Embryonic facial prominence (tissue), 1 donor: ENCODE measurements around the gene LEAP2.

Experiments used
- DNase-seq: peaks from one replicate; pipeline ENCODE4 v3.0.0-alpha.2; 2016; ENCODE audit errors: extremely low spot score

Gene LEAP2, protein sequence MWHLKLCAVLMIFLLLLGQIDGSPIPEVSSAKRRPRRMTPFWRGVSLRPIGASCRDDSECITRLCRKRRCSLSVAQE

DNA sequence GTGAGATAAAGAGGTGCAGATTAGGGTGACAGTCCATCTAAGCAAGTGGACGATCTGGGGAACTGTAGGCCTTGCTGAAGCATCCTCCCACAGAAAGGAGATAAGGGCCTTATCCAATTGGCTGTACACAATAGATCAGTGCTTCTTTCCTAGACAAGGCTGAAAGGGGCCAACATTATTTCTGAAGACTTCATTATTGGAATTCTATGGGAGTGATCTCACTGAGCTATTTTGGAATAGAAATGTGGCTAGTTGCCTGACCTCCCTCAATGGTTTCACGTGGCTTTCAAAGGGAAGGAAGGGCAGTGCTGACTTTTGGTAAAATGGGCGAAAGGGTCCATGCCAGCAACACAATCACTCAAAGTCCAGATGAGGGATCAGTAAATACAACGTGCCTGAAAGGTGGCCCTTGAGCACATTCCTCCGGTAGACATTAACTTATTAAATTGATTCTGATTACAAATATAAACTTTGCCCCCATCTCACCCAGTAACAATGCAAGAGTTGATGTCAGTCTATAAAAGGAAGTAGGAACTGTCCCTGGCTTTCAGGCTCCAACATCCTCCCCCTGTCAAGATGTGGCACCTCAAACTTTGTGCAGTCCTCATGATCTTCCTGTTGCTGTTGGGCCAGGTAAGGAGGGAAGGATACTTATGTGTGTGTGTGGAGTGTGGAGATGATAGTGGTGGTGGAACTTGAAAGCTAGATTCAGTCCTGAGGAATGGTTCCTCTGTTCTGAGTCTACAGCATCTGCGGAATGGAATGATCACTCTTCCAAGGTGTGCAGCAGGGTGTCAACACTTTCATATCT is at the start of gene LEAP2:
LEAP2 (plus strand) TSS at position 550 of the 811 bp plus-strand sequence; CDS start at position 577, 27 bp downstream.
- no peak for DNase-seq

- no peak for DNase-seq
Measured at GRCh38 chr5:132824426-132824825, 49.0 kb upstream of the LEAP2 start.

- no peak for DNase-seq
Measured at GRCh38 chr5:132825033-132825833, 48.2 kb upstream of the LEAP2 start.

DNA sequence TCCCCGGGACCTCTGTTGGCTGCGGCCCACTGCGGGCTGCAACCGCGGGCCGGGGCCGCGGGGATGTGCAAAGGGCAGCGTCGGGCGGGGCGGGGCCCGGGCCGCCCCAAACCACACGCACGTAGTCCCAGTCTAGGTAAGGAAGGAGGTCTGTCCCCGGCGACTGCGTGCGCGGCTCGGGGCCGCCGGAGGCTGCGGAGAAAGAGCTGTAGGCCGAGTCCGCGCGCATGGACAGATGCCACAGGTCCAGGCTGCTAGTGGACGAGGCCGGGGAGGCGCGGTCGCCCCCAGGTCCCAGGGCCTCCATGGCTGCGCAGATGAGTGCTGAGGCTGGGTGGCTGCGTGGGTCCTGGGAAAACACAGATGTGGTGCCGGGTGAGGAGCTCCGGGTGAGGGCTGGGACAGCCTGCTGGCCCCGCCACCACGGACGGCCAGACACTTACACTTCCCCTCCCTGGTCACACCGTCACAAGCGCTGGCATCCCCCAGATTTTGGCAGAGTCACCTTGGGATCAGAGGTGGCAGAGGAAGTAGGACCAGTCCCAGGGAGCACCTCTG is 47.6 kb upstream of the LEAP2 start:
- DNase-seq: no peak

DNA sequence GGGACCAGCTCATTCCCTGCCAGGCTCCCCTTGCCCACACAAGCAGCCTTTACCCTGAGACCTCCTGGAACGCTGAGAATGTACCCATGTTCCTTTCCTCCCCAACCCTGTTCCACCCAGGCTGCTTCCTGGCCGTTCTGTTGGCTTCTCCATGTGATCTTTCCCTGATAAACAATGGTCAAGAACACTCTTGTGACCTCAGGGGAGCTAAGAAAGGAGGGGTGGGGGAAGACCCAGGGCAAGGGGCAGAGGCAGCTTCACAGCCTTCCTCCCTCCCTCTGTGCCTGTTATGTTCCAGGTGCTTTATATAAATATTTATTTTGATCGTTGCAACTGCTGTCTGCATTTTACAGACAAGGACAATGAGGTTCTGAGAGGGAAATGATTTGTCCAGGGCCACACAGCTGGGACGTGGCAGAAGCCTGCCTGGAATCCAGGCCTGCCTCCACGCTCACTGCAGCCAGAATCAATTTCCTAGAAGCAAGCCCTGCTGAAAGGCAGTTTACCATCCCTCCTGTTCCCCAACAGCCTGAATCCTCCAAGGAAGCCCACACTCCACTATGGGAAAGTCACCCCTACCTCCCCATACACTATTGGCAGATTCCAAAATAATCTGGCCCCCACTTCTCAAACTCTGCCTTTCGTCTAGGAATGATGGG is 46.9 kb upstream of the LEAP2 start:
- DNase-seq: no peak

DNA sequence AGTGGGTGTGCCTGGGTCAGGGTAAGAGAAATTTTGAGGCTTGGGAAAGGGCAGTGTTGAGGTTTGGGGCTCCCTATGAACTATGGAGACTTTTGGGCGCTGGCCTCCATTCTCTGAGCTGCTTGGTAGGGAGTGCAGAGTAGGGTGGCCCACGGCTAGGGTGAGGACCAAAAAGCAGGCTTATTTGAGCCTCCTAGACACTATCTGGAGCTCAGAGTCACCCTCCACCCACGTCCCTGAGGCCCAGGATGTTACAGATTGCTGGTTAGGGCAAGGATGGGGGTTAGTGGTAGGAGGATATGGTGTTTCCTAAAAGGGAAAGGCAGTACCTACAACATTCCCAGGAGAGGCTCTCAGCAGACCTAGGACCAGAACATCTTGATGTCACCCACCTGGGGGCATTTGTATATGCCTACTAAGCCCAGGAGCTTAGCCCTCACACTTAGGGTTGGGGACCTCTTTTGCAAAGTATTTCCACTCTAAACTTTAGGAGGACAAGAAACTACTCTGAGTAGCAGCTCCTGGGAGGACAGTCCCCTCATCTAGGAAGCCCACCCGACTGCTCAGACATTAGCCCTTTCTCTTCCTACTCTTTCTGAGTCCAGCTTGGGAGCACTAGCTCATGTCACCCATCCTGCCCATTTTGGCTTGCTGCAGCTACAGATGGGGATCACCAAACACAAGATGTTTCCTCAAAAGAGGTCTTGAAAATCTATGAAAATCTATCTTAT is 45.4 kb upstream of the LEAP2 start:
- no peak for DNase-seq

GRCh38 chr5:132828846-132829494 is 44.5 kb upstream of the LEAP2 start:
- DNase-seq: no peak

DNA sequence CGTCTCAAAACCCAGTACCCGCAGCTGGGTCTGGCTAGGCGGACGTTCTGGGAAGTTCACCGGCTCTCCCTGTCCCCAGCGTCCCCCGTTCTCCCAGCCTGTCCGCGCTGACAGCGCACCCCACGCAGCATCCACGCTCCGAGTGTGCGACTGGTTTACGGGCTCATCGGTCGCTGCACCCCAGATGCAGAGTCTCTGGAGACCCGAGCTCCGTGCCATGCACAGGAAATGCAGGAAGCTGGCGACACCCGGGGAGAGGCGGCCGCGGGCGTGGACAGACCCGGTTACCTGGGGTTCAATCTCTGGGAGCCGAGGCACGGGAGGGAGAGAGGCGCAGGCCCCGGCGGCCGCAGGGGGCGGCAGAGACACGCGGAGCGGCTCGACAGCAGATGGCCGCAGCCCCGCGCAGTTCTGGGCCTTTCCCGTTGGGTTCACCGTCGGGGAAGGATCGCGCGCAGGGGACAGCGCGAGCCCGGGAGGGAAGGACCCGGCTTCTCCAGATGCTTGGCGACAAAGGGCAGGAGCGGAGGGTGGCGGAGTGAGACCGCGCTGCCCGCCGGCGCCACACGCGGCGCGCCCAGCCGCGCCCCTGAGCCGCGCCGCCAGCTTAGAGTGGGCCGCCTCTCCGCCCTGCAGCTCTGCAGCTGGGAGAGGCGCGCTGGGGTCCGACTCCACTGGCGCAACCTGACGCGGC is 43.6 kb upstream of the LEAP2 start:
- DNase-seq: no peak

- no peak for DNase-seq
Measured at GRCh38 chr5:132830436-132831094, 42.9 kb upstream of the LEAP2 start, which contains the start of gene SHROOM1. SHROOM1 (minus strand) TSS chr5:132830647; CDS start chr5:132826140, 4,507 bp downstream.

DNA sequence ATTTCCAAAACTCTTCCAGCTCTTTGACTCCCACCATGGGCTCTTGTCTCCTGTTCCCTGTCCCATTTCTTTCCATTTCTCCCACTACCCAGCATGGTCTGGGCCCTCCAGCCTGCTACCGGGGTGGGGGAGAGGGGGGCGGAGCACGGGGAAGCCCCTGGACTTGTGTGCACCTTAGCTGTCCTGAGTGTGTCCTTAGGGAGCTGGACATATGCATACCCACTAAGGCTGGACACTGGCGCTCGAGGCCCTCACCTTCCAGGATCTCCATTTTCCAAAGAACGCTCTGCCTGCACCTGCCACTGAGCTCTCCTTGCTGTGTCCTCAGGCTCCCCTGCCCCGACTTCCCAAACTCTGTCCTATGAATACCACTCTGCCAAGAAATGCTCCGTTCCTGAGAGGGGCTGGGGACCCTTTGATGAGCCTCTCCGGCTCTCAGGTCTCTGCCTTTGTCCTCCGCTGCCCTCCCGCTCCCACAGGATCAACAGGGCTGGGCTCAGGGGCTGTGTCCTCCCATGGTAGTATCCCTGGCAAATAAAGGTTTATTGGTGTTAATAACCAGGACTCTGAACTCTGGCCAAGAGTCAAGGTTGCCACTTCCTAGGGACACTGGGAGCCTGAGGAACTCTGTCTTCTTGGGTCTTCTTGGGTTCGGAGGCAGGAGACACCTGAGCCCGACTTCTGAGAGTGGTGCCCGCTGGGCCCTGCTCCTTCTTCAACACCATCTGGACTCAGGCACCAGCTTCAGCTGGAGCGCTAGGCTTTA is 42.2 kb upstream of the LEAP2 start:
- DNase-seq: no peak

DNA sequence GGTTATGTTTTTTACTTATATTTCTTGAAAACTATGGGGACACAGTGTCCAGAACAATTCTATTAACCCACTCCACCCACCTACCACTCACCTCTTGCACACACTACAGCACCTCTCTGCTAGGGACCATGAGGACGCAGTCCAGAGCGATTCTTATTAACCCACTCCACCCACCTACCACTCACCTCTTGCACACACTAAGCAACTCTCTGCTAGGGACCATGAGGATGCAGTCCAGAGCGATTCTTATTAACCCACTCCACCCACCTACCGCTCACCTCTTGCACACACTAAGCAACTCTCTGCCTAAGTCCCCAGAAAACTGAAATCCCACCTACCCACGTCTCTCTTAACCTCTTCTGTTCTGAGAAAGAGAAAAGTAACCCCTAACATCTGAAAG is 40.9 kb upstream of the LEAP2 start:
- DNase-seq: no peak

DNA sequence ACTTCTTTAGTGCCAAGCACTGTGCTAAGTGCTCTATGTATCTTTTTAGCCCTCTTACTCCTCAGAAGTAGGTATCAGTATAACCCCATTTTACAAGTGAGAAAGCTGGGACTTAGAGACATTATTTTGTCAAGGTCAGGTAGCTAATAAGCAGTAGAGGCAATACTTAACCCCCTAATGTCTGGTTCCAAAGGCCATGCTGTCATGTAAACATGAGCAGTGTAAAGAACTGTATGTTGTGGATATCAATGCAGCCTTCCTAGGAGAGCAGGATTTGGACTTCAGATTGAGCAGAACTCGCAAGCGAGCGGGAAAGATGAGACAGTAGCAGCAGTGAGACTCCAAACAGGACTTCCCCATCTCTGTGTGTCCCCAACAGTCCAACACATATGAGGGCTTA is 39.4 kb upstream of the LEAP2 start:
- no peak for DNase-seq

DNA sequence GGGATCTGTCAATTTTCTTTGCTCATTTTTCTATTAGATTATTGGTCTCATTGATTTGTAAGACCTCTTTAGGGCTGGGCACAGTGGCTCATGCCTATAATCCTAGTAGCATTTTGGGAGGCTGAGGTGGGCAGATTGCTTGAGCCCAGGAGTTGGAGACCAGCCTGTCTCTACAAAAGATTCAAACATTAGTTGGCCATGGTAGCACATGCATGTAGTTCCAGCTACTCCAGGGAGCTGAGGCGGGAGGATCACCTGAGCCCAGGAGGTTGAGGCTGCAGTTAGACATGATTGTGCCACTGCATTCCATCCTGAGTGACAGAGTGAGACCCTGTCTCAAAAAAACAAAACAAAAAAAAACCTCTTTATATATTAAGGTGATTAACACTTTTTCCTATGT is 36.6 kb upstream of the LEAP2 start:
- no peak for DNase-seq

- no peak for DNase-seq
Measured at GRCh38 chr5:132837868-132838267, 35.6 kb upstream of the LEAP2 start.

DNA sequence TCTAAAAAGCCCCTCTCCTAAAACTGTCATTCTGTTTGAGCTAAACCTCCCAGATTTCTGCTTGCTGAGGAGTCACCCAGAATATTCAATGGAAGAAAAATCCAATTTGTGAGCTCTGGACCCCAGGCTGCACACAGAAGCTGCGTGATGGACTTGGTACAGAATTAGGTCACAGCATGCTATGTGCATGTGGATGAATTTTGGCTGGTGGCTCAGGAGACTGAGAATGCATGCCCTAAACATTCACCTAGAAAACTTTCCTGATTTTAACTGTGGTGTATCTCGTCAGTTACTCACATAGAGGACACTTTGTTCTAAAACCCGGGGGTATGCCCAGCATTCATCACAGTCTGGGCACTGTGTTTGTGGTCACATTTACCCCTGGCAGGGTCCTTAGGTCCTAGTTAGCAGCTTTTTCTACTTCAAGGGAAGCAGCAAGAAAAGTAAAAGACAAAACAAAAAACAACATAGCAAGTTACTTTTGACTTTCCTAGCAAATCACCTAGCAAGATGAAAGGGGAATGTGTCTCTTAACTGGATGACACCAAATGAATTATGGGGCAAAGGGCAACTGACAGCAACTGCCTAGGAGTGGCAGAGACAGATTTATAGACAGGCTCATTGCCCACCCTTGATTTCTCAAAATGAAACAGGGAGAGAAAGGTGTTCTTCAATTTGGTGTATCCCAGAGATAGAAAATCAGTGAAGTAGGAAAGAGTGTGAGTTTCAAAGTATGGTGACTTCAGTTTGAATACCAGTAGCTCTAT is 34.8 kb upstream of the LEAP2 start:
- DNase-seq: no peak

GRCh38 chr5:132839426-132840301 is 33.8 kb upstream of the LEAP2 start:
- DNase-seq: no peak

DNA sequence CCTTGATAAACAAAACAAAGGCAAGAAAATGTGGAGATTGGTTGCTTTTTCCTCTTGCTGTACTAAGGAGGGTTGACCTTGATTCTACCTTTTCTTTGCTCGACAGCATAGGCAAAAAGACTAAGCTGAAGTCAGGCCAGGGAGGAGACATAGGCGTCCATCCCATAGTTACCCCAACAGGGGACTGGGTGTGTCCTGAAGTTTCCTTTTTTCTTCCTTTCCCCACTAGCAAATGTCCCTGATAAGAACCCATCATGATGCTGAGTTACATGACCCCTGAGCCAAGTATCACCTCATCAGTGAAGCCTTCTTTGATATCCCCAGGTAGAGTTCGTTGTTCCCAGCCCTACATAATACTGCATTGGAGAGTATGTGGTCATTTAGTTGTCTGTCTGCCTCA is 33.2 kb upstream of the LEAP2 start:
- no peak for DNase-seq
